Measurements from ENCODE around the gene TGFBR2.
"Not testable (repeated sequence)": the region's sequence is repeated elsewhere in the genome, so short reads cannot be mapped to it uniquely, and the experiment has no call there.

TGFBR2 gene

DNA sequence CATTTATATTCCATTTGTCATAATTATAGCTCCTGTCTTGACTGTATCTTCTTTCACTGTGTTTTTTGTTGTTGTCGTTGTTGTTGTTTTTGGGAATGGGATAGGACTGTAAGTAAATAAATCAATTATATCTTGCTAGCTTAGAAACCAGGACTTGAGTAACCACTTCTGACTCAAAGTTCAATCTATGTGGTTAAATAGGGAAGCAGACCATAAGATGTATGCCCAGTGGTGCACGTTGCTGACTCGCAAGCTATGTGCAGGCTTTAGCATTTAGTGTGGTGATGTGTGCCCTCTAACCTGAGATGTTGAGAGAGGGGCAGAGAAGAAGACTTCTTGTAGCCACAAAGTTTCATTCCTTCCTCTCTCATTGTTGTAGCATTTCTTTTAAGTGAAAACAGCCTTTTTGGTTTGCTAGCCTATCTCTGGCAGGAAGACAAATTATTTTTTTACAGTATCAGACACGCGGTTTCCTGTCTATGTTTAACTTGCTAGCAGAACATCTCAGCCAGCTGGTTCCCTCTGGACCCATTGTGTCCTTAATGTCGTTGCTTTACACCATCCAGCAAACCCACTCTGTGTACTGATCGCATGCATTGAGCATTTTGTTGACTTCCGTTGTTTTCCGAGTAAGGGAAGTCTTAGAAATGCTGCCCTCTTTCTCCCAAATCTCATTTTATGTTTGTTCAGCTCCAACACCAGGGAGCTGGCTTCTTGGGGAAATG, 52.1 kb downstream of the TGFBR2 start:
- no peak for DNase-seq (ENCODE audit: low read depth)

DNA sequence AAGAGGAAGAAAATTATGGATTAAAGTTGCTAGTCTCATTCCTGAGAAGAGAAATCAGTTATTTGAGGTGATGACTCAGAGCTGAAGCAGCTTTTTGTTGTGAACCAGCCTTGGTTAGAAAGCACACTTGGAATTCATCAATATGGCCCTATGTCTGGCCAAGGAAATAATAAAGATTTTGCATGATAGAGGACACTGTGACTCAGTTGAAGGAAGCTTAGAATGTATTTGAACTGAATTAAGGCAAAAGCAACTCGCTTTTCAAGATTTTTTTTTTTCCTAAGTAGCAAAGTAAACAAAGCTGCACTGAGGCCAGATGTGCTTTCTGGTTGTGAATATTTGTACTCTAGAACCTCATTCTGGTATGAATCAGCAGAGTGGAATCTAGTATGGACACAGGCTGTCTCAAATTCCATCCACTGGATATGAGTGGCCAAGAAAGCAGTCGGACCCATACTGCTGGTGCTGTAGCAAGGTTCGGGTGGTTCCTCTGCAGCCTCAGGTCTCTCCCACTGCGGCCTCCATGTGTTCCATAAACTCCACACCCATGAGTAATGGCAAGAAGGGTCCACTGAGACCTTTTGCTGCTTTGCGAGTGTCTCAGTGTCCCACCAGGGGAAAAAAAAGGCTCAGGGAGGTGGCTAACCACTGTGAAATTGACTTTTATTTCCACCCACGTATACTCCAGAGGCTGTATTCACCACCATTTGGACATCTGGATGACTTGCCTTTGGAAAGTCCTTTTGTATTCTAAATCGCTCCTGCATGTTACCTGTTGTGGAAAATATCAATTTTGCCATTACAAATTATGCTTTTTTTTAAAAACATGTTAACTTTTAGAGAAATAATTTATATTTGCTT, 53.1 kb downstream of the TGFBR2 start:
- DNase-seq (ENCODE audit: low read depth), result no peak

- DNase-seq (ENCODE audit: low read depth), result no peak
Observed at GRCh38 chr3:30660136-30660535, 53.7 kb downstream of the TGFBR2 start.

GRCh38 chr3:30660656-30661055, 54.3 kb downstream of the TGFBR2 start:
- no peak for DNase-seq (ENCODE audit: low read depth)

- DNase-seq (ENCODE audit: low read depth), result no peak
Observed at GRCh38 chr3:30661098-30661873, 54.9 kb downstream of the TGFBR2 start.

DNA sequence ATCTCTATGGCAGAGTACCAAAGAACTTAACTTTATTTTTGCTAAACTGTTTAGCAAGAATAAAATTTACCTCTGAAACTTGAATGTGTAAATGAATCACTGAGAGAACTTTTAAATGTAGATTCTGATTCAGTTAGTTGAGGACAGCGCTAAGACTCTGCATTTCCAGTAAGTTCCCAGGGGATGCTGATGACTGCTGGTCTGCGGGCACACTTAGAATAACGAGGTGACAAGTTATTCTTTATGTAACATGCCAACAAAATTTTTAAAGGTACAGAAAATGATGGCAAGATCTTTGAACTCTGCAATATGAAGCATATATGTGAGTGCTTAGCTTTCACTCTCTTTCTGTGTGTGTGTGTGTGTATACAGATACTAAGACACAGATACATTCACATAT, 56.4 kb downstream of the TGFBR2 start:
- DNase-seq (ENCODE audit: low read depth), result no peak

DNA sequence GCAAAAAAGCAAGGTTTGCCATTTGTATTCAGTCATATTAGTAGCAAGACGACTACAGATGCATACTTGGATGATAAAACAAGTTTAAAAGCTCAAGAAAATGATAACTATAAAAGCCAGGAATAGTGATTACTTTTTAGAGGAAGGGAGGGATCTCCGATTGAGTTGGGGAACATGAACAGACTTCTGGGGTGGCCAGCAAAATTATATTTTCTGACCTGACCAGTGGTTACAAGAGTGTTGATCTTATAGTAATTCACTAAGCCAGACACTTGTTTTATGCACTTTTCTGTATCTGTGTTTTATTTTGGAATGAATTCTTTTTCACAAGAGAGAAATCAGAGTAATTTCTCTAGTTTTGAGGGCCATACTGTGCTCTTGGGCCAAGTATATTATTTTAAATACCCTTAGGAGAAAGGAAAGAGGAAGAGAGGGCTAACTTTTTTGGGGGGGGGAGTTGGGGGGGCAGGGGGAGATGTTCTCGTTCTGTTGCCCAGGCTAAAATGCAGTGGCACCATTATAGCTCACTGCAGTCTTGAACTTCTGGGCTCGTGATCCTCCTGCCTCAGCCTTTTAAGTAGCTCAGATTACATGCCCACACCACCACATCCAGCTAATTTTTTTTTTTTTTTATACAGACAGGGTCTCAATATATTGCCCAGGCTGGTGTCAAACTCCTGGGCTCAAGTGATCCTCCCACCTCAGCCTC, 57.3 kb downstream of the TGFBR2 start:
- no peak for DNase-seq (ENCODE audit: low read depth)

- no peak for DNase-seq (ENCODE audit: low read depth)
Observed at GRCh38 chr3:30664459-30664858, 58.1 kb downstream of the TGFBR2 start.

DNA sequence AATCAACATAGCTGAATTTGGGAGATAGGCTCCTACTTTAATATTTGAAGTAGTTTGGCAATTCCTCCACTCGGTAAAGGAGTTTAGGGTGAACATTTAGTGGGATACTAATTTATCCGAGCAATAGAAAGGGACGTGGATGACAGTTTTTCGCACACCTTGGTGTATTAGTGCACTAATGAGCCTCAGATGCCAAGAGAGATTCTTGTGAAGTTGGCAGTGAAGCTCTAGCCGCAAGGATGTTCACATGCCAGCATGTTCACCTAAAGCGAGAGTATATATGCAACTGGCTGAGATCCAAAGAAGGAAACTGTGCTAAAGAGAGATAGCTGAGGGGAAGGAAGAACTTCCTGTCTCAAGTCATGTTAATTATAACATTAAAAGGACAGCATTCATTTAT, 58.5 kb downstream of the TGFBR2 start:
- DNase-seq (ENCODE audit: low read depth), result no peak

- DNase-seq (ENCODE audit: low read depth), result no peak
Observed at GRCh38 chr3:30665539-30665938, 59.1 kb downstream of the TGFBR2 start.

- DNase-seq (ENCODE audit: low read depth), result no peak
Observed at GRCh38 chr3:30666572-30667279, 60.3 kb downstream of the TGFBR2 start.

DNA sequence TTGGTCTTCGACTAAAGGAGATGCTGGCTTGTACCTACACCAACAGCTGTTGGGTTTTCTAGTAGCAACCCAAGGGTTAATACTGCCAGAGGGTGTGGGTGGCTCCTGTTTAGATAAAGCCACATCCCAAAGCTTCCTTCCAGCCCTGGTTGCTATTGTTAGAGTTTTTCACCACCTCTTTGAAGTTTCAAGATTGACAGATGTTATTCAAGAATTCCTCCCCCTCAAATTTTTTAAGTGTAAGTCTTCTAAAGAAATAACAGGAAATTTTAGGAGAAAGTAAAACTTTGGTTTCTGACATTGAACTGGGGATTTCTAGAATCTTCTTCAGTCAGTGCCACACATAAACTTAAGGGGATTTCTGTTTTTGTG, 60.9 kb downstream of the TGFBR2 start:
- DNase-seq (ENCODE audit: low read depth), result no peak

DNA sequence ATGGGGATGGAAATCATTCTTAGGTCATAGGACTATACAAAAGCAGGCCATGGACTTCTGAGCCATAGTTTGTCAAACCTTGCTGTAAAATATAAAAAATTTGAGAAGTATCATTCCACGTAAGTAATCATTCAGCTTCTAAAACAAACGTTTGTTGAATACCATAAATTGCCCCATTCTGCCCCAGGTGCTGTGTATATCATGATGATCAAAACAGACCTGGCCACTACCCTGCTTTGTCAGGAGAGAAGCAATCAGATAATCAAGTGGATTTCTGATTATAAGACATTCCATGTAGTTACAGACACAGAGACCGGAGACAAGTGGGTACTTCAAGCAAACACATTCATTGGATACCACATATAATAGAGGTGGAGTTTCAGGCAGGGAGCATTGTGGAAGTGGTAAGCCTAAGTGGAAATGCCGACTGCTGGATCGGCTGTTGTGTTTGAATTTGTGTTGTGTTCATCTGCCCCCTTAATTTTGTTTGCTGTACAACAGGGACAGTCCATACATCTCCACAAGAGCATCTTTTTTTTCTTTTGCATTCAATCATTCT, 61.7 kb downstream of the TGFBR2 start:
- no peak for DNase-seq (ENCODE audit: low read depth)

GRCh38 chr3:30669360-30669934, 63.0 kb downstream of the TGFBR2 start:
- not testable (repeated sequence) for DNase-seq (ENCODE audit: low read depth)

DNA sequence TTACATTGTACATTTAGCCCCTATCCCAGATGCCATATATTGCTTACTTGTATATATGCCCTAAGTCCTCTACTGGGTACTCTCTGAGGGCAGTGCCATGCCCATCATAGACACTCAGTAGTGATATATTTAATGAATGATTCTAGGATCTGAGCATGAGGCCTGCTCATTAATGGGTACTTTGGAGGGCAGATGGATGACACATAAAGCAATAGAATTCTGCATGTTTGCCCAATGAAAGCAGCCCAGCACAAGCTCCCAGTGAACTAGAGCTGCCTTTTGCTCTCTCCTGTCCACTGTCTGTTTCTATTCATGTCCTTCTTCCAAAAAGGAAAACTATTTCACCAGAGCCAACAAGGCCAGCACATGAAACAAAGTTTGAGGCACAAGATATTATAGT, 63.9 kb downstream of the TGFBR2 start:
- no peak for DNase-seq (ENCODE audit: low read depth)

DNA sequence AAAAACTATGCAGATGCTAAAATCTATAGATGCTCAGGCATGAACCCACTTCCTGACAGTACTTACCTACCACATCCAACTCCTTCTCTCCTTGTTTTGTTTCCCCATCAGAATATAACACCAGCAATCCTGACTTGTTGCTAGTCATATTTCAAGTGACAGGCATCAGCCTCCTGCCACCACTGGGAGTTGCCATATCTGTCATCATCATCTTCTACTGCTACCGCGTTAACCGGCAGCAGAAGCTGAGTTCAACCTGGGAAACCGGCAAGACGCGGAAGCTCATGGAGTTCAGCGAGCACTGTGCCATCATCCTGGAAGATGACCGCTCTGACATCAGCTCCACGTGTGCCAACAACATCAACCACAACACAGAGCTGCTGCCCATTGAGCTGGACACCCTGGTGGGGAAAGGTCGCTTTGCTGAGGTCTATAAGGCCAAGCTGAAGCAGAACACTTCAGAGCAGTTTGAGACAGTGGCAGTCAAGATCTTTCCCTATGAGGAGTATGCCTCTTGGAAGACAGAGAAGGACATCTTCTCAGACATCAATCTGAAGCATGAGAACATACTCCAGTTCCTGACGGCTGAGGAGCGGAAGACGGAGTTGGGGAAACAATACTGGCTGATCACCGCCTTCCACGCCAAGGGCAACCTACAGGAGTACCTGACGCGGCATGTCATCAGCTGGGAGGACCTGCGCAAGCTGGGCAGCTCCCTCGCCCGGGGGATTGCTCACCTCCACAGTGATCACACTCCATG, 65.3 kb downstream of the TGFBR2 start:
- DNase-seq (ENCODE audit: low read depth), result no peak

GRCh38 chr3:30672287-30672735, 65.9 kb downstream of the TGFBR2 start:
- no peak for DNase-seq (ENCODE audit: low read depth)

GRCh38 chr3:30672959-30673358, 66.6 kb downstream of the TGFBR2 start:
- DNase-seq (ENCODE audit: low read depth), result no peak

- DNase-seq (ENCODE audit: low read depth), result no peak
Observed at GRCh38 chr3:30673425-30674341, 67.3 kb downstream of the TGFBR2 start.

Data from stimulated activated CD8-positive, alpha-beta memory T cell treated with anti-CD3 and anti-CD28 coated beads, Interleukin-7, amount 100 ng/mL, for 24 hours (primary cell).